SK-N-MC (cell line): ENCODE results near the gene CDC37.
"Not testable (repeated sequence)": the region's sequence is repeated elsewhere in the genome, so short reads cannot be mapped to it uniquely, and the experiment has no call there.

ENCODE experiments used
- DNase-seq: peaks from one replicate; pipeline ENCODE4 v3.0.0-alpha.2; 2011; ENCODE audit warnings: low read depth, low spot score
- H3K27ac ChIP-seq: fragments of 200-600 bp; sonication (generic); 2 replicates; pipeline ENCODE4 v1.5.1; 2016; ENCODE audit warnings: mixed run types
- H3K36me3 ChIP-seq: fragments of 200-600 bp; sonication (generic); 2 replicates; pipeline ENCODE4 v1.6.1; 2017; ENCODE audit warnings: antibody characterized with exemption, low read length, mixed read lengths; ENCODE audit not compliant: insufficient read depth
- H3K4me3 ChIP-seq: fragments of 200-600 bp; sonication (generic); 2 replicates; pipeline ENCODE4 v1.5.1; 2016
- H3K9ac ChIP-seq: fragments of 200-600 bp; sonication (generic); 2 replicates; pipeline ENCODE4 v1.8.0; 2017; ENCODE audit warnings: mixed run types, mixed read lengths; ENCODE audit not compliant: insufficient read length
- H3K9me3 ChIP-seq: fragments of 200-600 bp; sonication (generic); 2 replicates; pipeline ENCODE4 v1.6.1; 2017; ENCODE audit warnings: low read depth, mild to moderate bottlenecking, antibody characterized with exemption, low read length, moderate library complexity, mixed read lengths
- EZH2 ChIP-seq: fragments of 200-600 bp; sonication (generic); IDR thresholded peaks from one replicate; pipeline ENCODE4 v1.6.1; 2017; ENCODE audit warnings: antibody characterized with exemption
- FOXP2 ChIP-seq: optimal IDR thresholded peaks from 2 replicates; pipeline ENCODE3; 2011; ENCODE audit warnings: mild to moderate bottlenecking, moderate library complexity; ENCODE audit not compliant: insufficient read depth; ENCODE audit errors: extremely low read length, control extremely low read depth
- POLR2AphosphoS5 ChIP-seq: IDR thresholded peaks from 2 replicates; pipeline ENCODE4 v1.6.1; 2012; ENCODE audit warnings: mild to moderate bottlenecking, low read depth, low read length, borderline replicate concordance

Gene CDC37

DNA sequence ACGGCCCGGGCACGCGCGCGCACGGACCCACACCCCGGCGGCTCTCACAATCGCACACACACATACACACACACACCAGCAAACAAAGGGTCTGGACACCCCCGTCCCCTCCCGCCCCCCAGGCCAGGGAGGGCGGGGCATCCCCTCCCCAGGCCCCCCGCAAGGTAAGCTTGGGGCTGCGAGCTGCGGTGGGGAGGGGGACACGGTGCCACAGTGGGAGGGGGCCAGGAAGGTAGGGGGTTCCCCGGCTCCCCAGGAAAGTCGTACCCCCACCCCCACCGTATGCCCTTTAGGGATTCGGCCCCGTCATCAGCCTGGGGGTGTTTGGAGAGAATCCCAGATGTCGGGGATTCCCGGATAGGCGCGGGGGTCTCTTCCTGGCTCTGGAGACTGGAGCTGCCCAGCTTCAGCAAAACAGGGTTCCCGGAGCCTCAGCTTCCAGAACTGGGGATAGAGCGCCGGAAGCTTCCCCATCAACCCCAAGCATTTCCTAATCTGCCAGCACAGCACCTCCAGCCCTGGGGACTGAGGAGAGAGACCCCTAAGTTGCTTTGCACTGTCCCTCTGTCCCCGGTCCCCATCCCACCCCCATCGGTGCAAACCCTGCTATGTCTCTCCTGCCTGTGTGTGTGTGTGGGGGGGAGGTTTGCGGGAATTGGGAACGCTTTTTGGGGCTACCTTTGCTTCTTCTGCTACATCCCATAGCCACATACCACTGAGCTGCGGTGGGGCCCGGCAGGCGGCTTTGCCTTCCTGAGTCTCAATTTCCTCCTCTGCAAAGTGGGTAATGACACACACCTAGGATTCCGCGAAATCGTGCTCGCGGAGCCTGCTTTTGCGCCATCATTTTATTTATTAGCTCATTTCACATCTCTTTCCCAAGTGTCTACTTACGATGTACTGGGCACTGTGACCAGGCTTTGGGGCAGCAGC is 1.8 kb upstream of the CDC37 start:
- Histone ChIP-seq H3K9ac (peak overlapping the region; percentile 79), H3K9me3 (no peaks in the 10 kb centered on the region), H3K36me3 (peaks cover 15% of the 10 kb centered on the region), H3K4me3 (peak overlapping the region; percentile 97), H3K27ac (no peak overlapping the region)
- TF ChIP-seq POLR2AphosphoS5 (no peak), FOXP2 (no peak), EZH2 (no peak)
- DNase-seq = no peak

DNA sequence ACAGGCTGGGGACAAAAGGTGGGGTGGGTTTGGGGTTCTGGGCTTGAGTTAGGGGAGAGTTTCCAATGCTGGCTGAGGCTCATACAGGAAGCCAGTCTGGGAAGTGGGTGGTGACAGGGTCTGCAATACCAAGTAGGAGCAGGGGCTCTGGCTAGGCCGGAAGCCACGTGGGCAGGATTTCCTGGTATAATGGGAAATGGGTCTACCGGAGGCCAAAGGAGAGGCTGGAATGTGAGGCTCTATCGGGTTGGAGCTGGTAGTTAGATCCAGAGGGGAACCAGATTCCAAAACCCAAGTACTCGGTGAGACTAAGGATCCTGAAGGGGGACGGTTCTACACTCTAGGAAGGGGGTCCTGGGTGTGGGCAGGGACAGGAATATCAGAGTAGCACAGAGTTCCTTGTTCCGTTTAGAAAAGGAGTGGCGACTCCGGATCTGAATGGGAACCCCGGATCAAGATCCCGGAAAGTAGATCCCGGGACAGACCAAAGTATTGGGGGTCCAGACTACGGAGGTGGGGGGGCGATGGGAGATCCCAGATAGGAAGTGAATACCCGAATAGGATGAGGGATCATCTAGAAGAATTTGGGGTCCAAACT is 802 bp downstream of the CDC37 start:
- Histone ChIP-seq H3K36me3 (peaks cover 28% of the 10 kb centered on the region), H3K4me3 (peak overlapping the region; percentile 97), H3K9ac (peak overlapping the region; percentile 97), H3K9me3 (no peaks in the 10 kb centered on the region), H3K27ac (peak overlapping the region; percentile 69)
- no peak for TF ChIP-seq EZH2
- TF ChIP-seq POLR2AphosphoS5 = peak; percentile 34; the same call in 1 of the 2 replicates
- no peak for TF ChIP-seq FOXP2
- no peak for DNase-seq

DNA sequence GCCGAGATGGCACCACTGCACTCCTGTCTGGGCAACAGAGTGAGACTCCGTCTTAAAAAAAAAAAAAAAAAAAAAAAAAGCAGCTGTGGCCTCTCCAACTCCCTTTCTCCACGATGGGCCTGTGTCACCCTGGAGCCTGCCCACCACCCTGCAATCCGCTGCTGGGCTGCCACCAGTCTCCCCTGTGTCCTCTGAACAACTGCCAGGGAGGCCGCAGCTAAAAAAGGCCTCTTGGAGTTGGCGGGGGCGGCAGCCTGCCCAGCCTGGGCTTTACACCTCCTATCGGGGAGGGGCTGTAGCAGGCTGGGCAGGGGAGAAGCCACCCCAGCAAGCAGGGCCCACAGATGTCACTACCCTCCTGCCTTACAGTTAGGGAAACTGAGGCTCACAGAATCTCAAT is 3.5 kb downstream of the CDC37 start:
- Histone ChIP-seq H3K9ac (no peak overlapping the region), H3K4me3 (no peak overlapping the region), H3K36me3 (peaks cover 39% of the 10 kb centered on the region), H3K27ac (no peak overlapping the region), H3K9me3 (no peaks in the 10 kb centered on the region)
- TF ChIP-seq EZH2 (no peak), FOXP2 (no peak), POLR2AphosphoS5 (no peak)
- DNase-seq = no peak

DNA sequence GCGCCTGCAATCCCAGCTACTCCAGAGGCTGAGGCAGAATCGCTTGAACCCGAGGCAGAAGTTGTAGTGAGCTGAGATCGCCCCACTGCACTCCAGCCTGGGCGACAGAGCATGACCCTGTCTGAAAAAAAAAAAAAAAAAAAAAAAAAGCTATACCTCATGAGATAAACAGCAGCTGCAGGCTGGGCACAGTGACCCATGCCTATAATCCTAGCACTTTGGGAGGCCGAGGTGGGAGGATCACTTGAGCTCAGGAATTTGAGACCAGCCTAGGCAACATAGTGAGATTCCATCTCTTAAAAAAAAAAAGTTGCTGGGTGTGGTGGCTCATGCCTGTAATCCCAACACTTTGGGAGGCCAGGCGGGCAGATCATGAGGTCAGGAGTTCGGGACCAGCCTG is 4.0 kb downstream of the CDC37 start:
- not testable (repeated sequence) for H3K9ac ChIP-seq, H3K27ac ChIP-seq, DNase-seq, H3K4me3 ChIP-seq, H3K9me3 ChIP-seq
- H3K36me3 ChIP-seq = peaks cover 41% of the 10 kb centered on the region

DNA sequence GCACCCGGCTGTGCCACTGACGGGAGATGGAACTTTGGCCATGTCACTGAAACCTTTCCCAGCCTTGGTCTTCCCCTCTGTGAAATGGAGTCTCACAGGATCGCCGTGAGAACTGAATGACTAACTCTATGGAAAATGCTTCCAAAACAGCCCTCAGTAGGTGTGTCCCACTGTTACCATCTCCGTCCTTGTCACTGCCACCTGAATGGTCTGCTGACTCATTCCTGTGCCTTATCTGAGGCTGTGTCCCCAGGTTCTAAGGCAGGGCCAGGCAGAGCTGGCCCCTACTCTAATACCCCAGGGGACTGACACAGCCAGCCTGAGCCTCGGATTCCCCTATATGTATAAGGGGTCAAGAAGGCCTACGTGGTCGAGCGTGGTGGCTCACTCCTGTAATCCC is 4.5 kb downstream of the CDC37 start:
- Histone ChIP-seq H3K36me3 (peaks cover 45% of the 10 kb centered on the region), H3K9me3 (no peaks in the 10 kb centered on the region), H3K9ac (no peak overlapping the region), H3K4me3 (no peak overlapping the region), H3K27ac (no peak overlapping the region)
- DNase-seq = no peak
- TF ChIP-seq POLR2AphosphoS5 (no peak), EZH2 (no peak), FOXP2 (no peak)

DNA sequence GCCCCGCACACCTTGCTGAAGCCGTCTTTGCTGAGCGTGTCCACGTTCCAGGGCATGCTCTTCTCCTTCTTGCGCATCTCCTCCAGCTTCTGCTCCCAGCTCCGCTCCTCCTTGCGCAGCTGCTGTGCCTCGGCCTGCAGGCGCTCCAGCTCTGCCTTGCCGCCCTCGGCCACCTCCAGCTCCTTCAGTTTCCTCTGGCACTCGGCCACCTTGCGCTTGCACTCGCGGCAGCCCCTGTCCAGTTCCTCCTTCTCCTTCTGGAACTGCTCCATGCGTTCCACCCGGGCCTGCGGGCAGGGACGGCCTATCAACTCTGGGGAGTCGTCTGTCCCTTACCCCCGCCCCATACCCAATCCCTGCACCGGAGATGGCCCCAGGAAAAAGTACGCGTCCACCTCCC is 7.4 kb downstream of the CDC37 start:
- Histone ChIP-seq H3K36me3 (peaks cover 56% of the 10 kb centered on the region), H3K27ac (no peak overlapping the region), H3K9ac (no peak overlapping the region), H3K4me3 (no peak overlapping the region), H3K9me3 (no peaks in the 10 kb centered on the region)
- TF ChIP-seq EZH2 (no peak), FOXP2 (no peak), POLR2AphosphoS5 (no peak)
- no peak for DNase-seq

DNA sequence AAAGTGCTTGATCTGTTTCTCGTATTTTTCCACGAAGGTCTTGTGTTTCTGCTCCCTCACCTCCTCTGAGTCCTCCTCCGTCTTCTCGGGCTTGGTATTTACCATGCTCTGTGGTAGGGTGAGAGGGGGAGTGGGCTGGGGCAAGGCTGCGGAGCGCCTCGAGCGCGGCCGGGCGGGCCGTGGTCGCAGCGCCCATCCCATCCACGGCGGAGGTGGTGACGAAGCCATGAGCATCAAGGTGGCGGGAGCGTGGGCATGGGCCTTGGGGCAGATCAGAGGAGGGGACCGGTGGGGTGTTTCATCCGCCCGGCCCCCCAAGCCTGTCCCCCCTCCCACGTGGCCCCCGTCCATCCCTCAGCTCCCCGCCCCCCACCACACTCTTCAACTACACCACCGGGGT is 7.9 kb downstream of the CDC37 start:
- no peak overlapping the region for H3K4me3 ChIP-seq
- TF ChIP-seq POLR2AphosphoS5 = no peak
- TF ChIP-seq EZH2 = no peak
- no peak for TF ChIP-seq FOXP2
- no peaks in the 10 kb centered on the region for H3K9me3 ChIP-seq
- H3K36me3 ChIP-seq = peaks cover 56% of the 10 kb centered on the region
- H3K9ac ChIP-seq = no peak overlapping the region
- DNase-seq = no peak
- no peak overlapping the region for H3K27ac ChIP-seq

DNA sequence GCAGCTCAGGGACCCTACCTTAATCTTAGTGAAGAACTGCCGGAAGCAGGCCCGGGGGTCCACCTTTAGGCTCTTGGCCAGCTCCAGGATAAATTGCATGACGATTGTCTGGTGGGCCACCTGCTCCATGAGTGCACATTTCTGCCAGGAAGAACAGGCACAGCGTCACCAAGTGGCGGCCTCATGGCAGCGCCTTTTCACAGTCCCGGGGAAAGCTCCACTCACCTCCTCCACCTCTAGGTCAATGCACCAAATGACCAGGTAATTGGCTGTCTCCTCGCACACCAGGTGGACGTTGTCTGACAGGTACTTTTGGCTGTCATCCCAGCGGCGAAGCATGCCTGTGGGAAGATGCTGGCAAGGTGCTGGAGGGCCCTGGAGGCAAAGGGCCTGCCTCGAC is 8.3 kb downstream of the CDC37 start:
- DNase-seq = no peak
- TF ChIP-seq POLR2AphosphoS5 = no peak
- TF ChIP-seq EZH2 = no peak
- Histone ChIP-seq H3K9me3 (no peaks in the 10 kb centered on the region), H3K9ac (no peak overlapping the region), H3K36me3 (peaks cover 55% of the 10 kb centered on the region; the same call in 1 of the 2 replicates), H3K27ac (no peak overlapping the region), H3K4me3 (no peak overlapping the region)

DNA sequence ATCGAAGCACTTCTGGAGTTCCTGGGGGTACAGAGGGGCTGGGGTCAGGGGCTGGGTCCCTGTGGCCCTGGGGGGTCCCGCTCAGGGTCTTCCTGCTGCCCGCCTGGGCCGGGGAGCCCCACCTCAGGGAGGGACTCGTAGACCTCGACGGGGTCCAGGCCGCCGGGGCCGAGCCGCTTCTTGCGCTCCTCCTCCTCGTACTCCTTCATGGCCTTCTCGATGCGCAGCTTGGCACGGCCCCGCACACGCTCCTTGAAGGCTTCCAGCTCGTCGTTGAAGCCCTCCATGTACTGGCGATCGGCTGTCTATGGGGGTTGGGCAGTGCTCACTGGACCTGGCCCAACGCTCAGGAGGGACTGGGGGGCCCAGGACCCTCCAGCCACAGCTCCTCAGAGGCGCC is 10.2 kb downstream of the CDC37 start:
- H3K4me3 ChIP-seq = no peak overlapping the region
- H3K27ac ChIP-seq = no peak overlapping the region
- no peak overlapping the region for H3K9ac ChIP-seq
- TF ChIP-seq FOXP2 (no peak), EZH2 (no peak), POLR2AphosphoS5 (no peak)
- H3K9me3 ChIP-seq = no peaks in the 10 kb centered on the region
- no peak for DNase-seq
- H3K36me3 ChIP-seq = peaks cover 50% of the 10 kb centered on the region; the same call in 1 of the 2 replicates
